DMS153 treated with DMSO at 0.1 percent for 48 hours (cell line): ENCODE data around the gene MAP3K5.
"Not testable (repeated sequence)": the region's sequence is repeated elsewhere in the genome, so short reads cannot be mapped to it uniquely, and the experiment has no call there.

ENCODE experiments used
- DNase-seq: peaks from one replicate; lab custom pipeline; 2025; ENCODE audit not compliant: unreplicated experiment; lab: John Stamatoyannopoulos, UW

MAP3K5 gene

GRCh38 chr6:136696238-136696637 is 96.0 kb downstream of the MAP3K5 start:
- DNase-seq: no peak

GRCh38 chr6:136695412-136695811 is 96.9 kb downstream of the MAP3K5 start:
- DNase-seq: no peak

- DNase-seq: no peak
Observed at GRCh38 chr6:136693090-136693489, 99.2 kb downstream of the MAP3K5 start.

- not testable (repeated sequence) for DNase-seq
Observed at GRCh38 chr6:136687894-136688293, 104.4 kb downstream of the MAP3K5 start.

GRCh38 chr6:136685540-136686108 is 106.7 kb downstream of the MAP3K5 start:
- no peak for DNase-seq

- DNase-seq: no peak
Observed at GRCh38 chr6:136684466-136684865, 107.8 kb downstream of the MAP3K5 start.

GRCh38 chr6:136683209-136683941 is 108.9 kb downstream of the MAP3K5 start:
- DNase-seq: no peak

- DNase-seq: no peak
Observed at GRCh38 chr6:136682292-136682691, 110.0 kb downstream of the MAP3K5 start.

- no peak for DNase-seq
Observed at GRCh38 chr6:136677822-136678221, 114.5 kb downstream of the MAP3K5 start.

- no peak for DNase-seq
Observed at GRCh38 chr6:136677344-136677743, 114.9 kb downstream of the MAP3K5 start.

GRCh38 chr6:136676075-136676474 is 116.2 kb downstream of the MAP3K5 start:
- no peak for DNase-seq

GRCh38 chr6:136673571-136673970 is 118.7 kb downstream of the MAP3K5 start:
- DNase-seq: no peak

GRCh38 chr6:136672144-136672543 is 120.1 kb downstream of the MAP3K5 start:
- DNase-seq: no peak

GRCh38 chr6:136669299-136669699 is 123.0 kb downstream of the MAP3K5 start:
- DNase-seq: no peak

- no peak for DNase-seq
Observed at GRCh38 chr6:136668571-136668970, 123.7 kb downstream of the MAP3K5 start.

GRCh38 chr6:136666041-136666440 is 126.2 kb downstream of the MAP3K5 start:
- DNase-seq: no peak

- DNase-seq: no peak
Observed at GRCh38 chr6:136662347-136663237, 129.7 kb downstream of the MAP3K5 start.

- no peak for DNase-seq
Observed at GRCh38 chr6:136660727-136661126, 131.6 kb downstream of the MAP3K5 start.

- DNase-seq: no peak
Observed at GRCh38 chr6:136659991-136660499, 132.2 kb downstream of the MAP3K5 start.

GRCh38 chr6:136658711-136659110 is 133.6 kb downstream of the MAP3K5 start:
- DNase-seq: no peak

GRCh38 chr6:136657666-136658065 is 134.6 kb downstream of the MAP3K5 start:
- DNase-seq: no peak

GRCh38 chr6:136656121-136656520 is 136.2 kb downstream of the MAP3K5 start:
- DNase-seq: no peak
